G401.6 (cell line): Measurements from ENCODE around the gene C1orf35.
"Not testable (repeated sequence)": the region's sequence is repeated elsewhere in the genome, so short reads cannot be mapped to it uniquely, and the experiment has no call there.

Experiments
- FAIRE-seq: peaks from 2 replicates; lab custom pipeline; 2012; peaks lifted over from hg19 to GRCh38; lab: Jason Lieb, UNC

Gene C1orf35

DNA sequence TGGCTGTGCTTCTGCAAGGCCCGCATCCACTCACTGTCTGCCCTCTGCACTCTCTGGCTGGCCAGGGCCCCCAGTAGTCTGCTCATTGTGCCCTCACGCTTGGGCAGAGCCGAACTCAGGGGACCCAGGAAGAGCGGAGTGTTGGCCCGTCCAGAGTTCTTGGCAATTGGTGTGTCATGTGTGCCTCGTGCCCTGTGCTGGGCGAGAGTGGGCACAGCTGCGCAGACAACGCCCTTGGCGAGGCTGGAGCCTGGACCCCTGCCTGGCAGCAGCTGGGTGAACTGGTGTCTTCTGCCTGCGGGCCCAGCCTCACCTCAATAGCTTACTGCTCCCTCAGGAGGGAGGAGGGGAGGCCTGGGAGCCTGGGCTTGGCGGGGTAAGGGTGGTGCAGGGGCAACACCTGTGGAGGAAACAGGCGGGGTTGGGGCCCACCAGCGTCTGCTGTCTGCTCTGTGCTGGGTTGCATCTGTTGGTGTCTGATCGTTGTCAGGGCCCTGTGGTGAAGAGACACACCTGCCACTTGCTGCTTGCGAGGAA lies 39.1 kb upstream of the C1orf35 start:
- FAIRE-seq, result no peak

DNA sequence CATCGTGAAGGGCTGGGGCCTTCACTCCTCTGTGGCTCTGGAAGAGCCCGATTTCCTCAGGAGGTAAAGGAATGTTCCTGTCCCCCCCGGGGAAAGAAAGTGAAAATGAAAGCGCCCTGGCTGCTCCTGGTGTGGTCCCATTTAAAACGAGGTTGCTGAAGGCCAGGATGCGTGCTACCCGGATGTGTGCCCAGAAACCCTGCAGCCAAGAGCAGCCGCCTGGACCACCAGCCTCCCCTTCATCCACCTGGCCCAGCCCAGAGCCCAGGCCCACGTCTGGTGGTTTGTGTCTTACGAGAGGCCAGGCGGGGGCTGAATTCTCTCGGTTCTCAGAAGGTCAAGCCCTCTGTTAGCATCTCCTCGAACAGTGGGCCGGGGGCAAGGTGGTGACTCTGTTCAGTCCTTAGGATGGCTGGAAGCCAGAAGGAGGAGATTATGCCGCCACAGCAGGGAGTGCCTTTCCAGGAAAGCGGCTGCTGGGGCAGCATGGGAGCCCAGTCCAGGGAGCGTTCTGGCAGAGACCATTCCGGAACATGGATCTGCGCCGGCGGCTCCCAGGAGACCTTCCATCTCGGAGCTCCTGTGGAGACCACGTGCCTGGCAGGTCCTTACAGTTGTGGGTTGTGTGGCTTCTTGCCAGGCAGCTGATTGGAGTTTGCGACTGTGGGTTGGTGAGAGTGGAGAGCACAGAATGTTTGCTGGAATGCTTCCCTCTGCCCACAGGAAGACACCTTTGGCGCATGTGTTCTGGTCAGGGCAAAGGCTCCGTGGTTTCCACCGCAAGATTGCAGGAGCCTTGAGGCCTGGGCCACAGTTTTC lies 38.3 kb upstream of the C1orf35 start:
- FAIRE-seq, result no peak

DNA sequence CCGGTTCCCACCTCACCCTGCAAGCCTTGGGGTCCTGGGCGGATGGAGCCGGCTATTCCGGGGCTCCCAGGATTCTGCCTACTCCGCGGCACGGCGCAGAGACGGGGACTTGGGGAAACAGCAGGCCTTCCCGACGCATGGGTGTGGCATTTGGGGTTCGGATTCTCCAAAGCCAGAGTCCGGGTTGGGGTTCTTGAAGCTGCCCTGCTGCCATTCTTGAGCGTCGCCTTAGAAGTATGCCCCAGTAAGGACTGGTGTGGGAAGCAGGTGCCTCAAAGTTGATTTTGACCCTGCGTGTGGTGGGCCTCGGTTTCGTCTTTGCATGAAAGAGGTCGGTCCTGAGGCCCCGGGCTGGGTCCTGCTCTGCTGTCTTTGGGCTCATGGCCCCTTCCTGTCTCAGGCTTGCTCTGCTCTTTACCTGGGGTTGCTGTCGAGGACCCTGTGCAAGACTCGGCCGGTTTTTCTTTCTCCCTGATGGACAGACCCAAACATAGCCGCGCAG lies 37.6 kb upstream of the C1orf35 start:
- no peak for FAIRE-seq

DNA sequence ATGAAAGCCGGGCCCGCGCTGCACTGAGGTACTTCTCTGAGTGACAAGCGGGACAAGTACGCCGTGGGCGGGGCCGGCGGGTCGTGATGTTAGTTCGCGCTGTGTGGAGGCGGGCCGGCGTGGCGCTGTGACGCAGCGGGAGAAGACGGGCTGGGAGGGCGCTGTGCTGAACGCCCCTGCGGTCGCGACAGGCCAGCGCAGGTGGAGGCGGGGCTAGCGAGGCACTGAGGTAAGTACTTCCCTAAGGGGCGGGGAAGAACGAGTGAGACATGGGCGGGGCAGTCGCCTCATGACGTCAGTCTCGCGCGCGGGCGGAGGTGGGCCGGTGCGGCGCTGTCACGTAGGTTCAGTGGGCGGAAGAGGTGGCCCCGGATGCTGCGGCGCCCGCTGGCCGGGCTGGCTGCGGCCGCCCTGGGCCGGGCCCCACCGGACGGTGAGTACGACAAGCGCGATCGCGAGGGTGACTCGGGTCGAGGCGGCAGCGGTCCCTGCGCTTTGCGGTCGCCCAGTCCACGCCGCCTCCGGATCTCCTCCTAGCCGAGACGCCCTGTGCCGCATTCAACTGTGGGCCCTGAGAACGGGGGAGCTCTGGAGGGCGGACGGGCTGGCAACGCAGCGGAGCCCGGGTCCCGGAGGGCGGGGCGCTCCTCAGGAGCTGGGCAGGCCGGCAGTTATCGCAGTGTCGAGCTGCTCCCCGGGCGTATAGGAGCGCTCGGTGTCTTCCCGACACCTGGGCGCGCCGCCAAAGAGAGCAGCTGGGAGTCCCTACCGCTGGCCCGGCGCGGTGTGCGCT lies 37.0 kb upstream of the C1orf35 start, which contains the start of gene GUK1:
TSS of gene GUK1 (plus strand) at position 349 of the 793 bp plus-strand sequence. CDS start at position 373, 24 bp downstream.
- FAIRE-seq, result peak; percentile 98

DNA sequence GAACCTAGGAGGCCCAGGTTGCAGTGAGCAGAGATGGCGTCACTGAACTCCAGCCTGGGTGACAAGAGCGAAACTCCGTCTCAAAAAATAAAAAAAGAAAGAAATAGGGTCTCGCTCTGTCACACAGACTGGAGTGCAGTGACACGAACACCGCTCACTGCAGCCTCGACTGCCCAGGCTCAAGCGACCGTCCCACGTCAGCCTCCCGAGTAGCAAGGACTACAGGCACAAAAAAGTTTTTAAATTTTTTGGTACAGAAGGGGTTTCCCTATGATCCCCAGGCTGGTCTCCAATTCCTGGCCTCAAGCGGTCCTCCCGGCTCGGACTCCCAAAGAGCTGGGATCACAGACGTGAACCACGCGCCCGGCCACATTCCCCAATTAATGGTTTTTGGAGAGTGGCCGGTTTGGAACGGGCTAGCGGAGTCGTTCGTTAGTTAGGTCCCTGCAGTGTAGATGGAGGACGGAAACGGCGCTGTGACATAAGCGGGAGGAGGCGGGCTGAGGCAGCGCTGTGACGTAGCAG lies 36.3 kb upstream of the C1orf35 start:
- no peak for FAIRE-seq

DNA sequence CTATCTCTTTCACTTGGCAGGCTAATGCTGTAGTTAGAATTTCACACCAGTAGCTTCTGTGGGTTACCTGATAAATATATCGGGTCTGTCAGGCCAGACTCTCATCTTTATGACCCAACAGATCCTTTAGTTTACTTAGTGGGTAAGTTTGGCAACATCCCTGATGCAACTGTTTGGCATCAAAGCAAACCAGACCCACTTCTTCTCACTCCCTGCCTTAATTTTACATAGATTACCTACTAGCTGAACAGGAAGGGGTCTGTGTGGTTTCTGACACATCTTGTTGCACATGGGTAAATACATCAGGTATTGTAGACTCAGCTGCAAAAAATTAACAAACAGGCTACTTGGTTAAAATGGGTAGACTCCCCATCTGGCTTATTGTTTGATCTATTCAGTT lies 33.8 kb upstream of the C1orf35 start:
- FAIRE-seq, result no peak

DNA sequence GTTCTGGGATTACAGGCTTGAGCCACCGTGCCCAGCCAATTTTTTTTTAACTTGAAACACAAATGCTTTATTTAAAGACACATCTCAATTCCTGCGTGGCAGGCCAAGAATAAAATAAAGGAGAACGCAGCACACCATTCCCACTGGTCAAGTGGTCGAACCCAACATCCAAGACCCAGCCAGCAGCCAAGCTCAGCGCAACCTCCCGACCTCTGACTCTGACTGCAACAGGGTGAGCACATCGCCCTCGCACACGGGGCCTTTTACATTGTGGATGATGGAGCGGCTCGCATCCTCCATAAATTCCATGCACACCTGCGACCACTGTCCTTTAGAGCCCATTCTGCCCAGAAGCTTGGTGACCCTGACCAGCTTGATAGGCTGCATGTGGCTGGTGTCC lies 31.5 kb upstream of the C1orf35 start:
- FAIRE-seq, result no peak

DNA sequence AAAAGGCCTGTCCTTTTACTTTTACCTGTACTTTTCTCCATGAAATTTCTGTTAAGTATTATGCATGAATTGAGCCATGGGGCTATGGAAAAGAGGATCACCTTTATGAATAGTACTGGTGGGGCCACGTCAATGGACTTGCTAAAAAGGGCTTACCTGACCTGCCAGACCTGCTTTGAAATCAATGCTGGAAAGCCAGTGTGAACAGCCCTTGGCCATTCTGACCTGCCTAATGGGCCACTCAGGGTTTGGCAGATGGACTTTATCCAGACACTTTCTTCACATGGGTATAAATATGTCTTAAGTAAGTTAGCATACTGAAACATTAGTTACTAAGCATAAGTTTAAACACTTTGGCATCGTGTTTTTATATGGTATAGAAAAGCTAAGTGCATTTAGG lies 28.6 kb upstream of the C1orf35 start:
- FAIRE-seq, result no peak

DNA sequence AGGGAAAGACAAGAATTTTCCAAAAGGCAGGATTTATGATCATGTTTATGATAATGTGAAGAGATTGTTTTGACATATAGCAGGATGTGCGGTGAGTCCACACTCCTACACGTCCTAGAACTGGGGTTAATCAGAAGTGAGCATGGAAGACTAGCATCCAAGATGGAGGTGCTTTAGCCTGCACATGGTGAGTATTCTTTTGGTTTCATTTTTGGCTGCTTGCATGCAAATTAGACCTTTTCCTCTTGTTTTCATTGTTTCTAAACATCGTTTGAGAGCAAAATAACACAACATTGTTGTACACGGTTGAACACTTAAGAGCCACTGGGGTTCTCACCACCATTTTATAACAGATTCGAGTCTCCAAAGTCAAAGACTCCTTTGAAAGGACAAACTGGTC lies 22.1 kb upstream of the C1orf35 start:
- no peak for FAIRE-seq

DNA sequence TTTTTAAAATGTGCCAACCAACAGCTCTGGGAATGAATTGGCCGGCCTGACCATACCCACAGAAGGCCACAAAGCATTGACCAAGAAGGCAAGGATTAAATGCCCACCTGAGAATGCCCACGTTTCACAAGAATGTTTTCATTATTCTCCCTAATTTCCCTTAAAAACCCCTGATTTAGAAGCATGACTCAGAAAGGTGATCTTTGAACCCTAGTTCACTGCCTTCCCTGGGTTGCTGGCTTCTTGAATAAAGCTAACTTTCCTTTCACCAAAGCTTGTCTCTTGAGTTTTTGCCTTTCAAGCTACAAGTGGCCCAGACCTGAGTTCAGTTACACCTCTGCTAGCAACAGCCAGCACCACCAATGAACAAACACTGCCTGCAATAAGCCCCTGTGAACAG lies 20.4 kb upstream of the C1orf35 start:
- FAIRE-seq, result no peak

DNA sequence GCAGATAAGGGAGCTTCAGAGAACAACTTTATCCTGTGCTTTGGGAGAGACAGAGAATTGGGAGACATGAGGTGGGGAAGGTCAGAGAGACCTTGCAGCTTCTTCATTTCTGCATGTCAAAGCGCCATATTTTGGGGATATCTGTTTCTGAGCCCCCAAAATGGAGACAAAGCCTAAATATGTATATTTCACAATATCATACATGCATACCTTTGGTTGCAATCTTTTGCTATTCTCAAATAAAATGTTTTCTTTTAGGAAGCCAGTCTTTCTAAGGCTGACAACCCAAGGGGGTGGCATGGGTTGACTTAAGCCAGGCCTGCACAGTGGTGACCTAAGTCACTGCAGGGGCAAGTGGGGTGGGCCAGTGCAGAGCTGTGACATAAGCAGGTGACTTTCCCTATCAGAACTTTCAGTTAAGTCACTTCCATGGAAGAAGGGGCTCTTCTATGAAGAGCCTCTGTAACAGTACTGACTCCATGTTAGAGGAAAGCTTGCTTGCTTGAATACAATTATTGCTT lies 19.9 kb upstream of the C1orf35 start:
- no peak for FAIRE-seq

DNA sequence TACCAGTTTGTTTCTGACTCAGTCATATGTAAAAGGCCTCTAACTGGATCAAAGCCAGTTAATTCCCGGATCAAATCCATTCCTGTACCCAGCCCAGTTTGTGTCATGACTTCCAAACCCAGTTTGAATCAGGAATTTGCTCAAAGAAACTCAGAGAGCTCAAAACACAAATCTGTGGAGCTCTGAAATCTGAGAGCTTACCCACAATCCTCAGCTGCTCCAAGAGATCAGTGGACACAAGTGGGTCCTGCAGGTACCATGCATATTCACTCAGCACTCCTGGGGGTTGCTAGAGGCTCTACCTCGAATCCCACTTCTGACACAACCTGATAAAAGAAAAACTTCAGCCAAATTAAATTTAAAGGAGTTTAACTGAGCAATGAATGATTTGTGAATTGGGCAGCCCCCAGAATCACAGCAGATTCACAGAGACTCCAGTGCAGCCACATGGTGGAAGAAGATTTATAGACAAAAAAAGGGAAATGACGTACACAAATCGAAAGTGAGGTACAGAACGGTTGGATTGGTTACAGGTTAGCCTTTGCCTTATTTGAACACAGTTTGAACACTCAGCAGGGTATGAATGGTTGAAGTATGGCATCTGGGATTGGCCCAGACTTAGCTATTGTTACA lies 17.8 kb upstream of the C1orf35 start:
- no peak for FAIRE-seq

DNA sequence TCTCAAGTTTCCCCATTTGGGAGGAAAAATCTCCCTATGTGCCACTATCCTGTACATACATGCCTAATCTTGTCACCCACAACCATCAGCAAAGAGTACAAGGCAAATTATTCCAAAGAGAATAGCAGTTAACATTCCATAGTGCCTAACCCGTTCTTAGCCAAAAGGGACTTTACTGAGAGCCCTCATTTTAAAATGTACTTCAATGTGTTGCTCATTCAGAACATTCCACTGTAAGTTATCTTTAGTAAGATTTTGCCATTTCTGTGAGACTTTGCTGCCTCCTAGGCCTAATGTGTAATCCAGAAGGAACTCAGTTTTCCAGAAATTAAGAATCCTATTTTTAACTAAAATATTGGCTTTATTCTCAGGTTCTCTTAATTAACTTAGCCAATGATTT lies 17.2 kb upstream of the C1orf35 start:
- FAIRE-seq, result no peak

DNA sequence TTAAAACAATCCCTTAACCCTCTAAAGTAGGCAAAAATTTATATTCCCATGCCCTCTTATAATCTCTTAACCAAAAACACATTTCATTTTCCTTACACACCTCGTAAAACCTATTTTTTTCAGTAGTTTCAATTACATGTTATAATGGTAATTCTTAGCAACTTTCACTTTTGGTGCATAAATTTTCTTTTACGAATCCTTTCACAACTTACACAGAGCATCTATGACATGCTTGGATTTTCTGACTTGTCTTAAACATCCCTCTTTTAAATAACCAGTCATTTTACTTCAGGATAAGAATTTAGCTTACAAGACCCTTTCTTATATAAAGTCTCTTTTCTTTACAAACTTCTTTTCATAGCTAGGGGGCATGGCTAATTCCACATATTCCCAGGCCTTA lies 14.9 kb upstream of the C1orf35 start:
- no peak for FAIRE-seq

DNA sequence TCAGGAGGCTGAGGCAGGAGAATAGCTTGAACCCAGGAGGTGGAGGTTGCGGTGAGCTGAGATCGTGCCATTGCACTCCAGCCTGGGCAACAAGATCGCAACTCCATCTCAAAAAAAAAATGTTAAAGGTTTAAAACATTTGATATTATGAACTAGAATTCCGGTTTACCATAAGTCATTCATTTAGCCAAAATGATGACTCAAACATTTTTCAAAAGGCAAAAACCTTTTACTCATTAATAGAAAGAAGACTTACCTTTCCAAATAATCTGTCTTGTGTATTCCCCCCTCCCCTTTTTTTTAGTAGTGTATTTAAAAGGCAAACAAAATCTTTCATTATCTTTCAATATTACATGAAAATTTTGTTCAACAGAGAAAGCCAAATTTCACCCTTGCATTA lies 14.2 kb upstream of the C1orf35 start:
- no peak for FAIRE-seq

DNA sequence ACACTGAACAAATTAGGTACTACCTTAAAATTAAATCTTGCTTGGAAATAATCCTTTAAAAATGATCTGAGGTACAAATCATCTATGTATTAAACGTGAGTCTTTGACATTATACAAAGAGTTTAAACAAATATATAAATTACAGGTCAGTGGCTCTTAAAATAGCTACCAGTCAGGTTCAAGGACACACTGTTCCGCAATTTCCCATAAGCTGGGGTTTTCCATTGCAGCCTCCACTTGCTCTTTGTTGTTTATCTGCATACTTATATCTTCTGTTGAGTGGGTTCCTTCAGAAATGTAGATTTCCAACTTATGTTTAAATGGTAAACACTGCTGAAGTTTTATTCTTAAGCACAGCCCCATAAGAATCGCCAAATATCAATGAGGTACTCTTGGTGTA lies 11.7 kb upstream of the C1orf35 start:
- FAIRE-seq, result peak; percentile 72

DNA sequence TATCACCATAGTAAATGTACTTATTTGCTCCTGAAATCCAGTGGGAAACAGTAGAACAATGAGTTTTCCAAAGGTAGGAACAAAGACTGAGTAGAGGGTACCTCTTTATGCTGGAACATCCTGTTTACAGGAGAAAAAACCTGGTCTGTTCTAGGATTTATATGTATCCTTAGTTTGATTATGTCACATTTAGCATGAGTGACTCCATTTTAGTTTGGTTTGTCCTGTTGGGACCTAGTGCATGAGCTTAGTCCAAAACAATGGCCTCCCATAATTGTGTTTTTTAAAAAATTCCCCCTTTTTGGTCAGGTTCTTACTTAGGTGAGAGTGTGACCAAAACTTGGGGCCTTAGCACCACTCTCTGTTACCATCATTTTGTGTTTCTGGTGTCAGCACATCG lies 9.5 kb upstream of the C1orf35 start:
- FAIRE-seq, result no peak

DNA sequence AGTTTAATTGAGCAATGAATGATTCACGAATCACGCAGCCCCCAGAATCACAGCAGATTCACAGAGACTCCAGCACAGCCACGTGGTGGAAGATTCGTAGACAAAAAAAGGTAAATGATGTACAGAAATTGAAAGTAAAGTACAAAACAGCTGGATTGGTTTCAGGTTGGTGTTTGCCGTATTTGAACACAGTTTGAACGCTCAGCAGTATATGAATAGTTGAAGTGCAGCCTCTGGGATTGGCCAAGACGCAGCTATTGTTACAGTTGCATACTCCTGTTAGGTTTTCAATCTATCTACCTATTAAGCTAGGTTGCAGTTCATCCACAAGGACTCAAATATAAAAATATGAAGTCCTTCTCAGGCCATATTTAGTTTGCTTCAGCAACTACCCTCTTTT lies 9.0 kb upstream of the C1orf35 start:
- no peak for FAIRE-seq

DNA sequence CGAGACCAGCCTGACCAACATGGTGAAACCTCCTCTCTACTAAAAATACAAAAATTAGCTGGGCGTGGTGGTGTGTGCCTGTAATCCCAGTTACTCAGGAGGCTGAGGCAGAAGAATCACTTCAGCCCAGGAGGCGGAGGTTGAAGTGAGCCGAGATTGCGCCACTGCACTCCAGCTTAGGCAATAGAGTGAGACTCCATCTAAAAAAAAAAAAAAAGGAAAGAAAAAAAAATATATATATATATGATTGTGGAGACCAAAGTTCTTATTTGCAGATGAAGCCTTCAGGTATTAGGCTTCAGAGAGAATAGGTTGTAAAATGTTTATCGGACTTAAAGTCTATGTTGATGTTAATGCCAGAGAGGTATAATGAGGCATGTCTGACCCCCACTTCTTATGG lies 8.2 kb upstream of the C1orf35 start:
- FAIRE-seq, result not testable (repeated sequence)

DNA sequence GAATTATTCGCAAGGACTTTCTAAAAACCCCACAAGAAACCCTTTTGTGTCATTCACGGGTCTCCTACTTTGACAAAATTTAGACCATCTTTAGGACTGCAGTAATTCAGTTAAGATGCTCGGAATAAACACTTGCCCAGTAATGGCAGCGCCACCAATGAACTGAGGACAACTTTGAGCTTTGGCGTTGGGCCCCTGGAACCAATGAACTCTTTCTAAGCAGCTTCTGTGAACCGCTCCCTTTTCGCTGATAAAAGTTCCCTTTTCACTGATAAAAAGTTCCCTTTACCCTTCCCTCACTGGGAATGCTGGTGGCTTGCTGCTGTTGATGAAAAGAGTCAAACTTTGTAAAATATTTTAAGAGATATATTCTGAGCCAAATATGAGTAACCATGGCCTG lies 7.4 kb upstream of the C1orf35 start:
- no peak for FAIRE-seq

DNA sequence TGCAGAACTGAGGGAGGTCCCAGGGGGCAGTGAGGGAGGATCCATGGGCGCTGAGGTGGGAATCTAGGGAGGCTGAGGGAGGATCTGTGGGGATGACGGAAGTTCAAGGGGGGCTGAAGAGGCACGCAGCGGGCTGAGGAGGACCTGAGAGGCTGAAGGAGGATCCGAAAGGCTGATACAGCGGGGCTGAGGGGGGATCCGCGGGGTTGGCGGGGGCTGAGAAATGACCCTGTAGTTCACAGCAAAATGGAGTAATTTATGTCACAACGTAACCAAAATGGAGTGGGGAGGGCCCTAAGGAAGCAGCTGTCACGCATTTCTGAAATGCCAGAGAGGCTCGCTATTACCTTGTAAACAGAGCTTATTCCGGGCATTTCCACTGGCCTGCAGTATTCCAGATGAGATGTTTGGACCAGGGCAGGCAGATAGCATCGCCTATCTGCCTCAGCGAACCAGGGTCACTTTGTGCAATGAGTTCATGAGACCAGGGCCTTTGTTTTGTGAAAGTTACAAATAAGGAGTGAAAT lies 6.9 kb upstream of the C1orf35 start:
- no peak for FAIRE-seq
